Activated CD8-positive, alpha-beta T cell treated with anti-CD3 and anti-CD28 coated beads, Interleukin-2, amount 10 ng/mL, durations not matched to agents 7 days and 5 days (primary cell): Measurements from ENCODE around the gene KCNQ4. TPM values are rescaled to one million over a fixed set of nuclear protein-coding genes. Genes with fewer than 3 reads are reported as not detected.

ENCODE experiments used
- ATAC-seq: fragments of 150-1000 bp; cut with Tn5 transposase; one replicate; pipeline ENCODE4 v1.10.0; 2021; ENCODE audit warnings: moderate library complexity
- CTCF ChIA-PET: fragments of 350-600 bp; sonication (Branson Sonifier 250); formaldehyde crosslinking; loops from one replicate; lab custom pipeline; 2021; ENCODE audit warnings: antibody characterized with exemption; lab: Charles Lee
- POLR2A ChIA-PET: fragments of 350-600 bp; sonication (Branson Sonifier 250); formaldehyde crosslinking; loops from one replicate; lab custom pipeline; 2021; ENCODE audit warnings: antibody characterized with exemption; lab: Charles Lee
- DNase-seq: peaks from one replicate; pipeline ENCODE4 v3.0.0-alpha.2; 2020
- H3K27ac Mint-ChIP-seq: one replicate; pipeline ENCODE4 v1.8.0; 2021; ENCODE audit warnings: mild to moderate bottlenecking, mixed read lengths
- H3K27me3 Mint-ChIP-seq: one replicate; pipeline ENCODE4 v1.8.0; 2021; ENCODE audit warnings: low read depth, mixed read lengths
- H3K36me3 Mint-ChIP-seq: one replicate; pipeline ENCODE4 v1.8.0; 2021; ENCODE audit warnings: low read depth, mixed read lengths
- H3K4me1 Mint-ChIP-seq: one replicate; pipeline ENCODE4 v1.8.0; 2021; ENCODE audit warnings: low read depth, mixed read lengths
- H3K4me3 Mint-ChIP-seq: one replicate; pipeline ENCODE4 v1.8.0; 2021; ENCODE audit warnings: mild to moderate bottlenecking, mixed read lengths
- H3K9me3 Mint-ChIP-seq: one replicate; pipeline ENCODE4 v1.8.0; 2022; ENCODE audit warnings: mixed read lengths; ENCODE audit not compliant: insufficient read depth
- total RNA-seq, 2 experiments: library from RNA; stranded (reverse); gene quantifications; one replicate each; pipeline ENCODE4 v1.2.3, GENCODE V29; 2021

The KCNQ4 gene
- total RNA-seq, 2 experiments from 2014 or later = 0.73 to 0.87 TPM

GRCh38 chr1:40768146-40768990 lies 15.2 kb upstream of the KCNQ4 start:
- CTCF ChIA-PET = interaction anchor here (4.8 to 10.7 kb wide), 2 partner anchors 81 to 82 kb away, joined by 43 to 273 read pairs; no protein-coding TSS in a partner anchor
- POLR2A ChIA-PET = no interaction called here
- Mint-ChIP-seq H3K9me3 (no peaks in the 10 kb centered on the region), H3K4me3 (no peak overlapping the region), H3K27me3 (no peaks in the 10 kb centered on the region), H3K27ac (peak overlapping the region; percentile 46), H3K36me3 (peaks cover 76% of the 10 kb centered on the region), H3K4me1 (peaks cover 51% of the 10 kb centered on the region)
- no peak for ATAC-seq
- DNase-seq = no peak

GRCh38 chr1:40769815-40770214 lies 13.8 kb upstream of the KCNQ4 start:
- Mint-ChIP-seq H3K27me3 (no peaks in the 10 kb centered on the region), H3K9me3 (no peaks in the 10 kb centered on the region), H3K4me1 (peaks cover 42% of the 10 kb centered on the region), H3K36me3 (peaks cover 65% of the 10 kb centered on the region), H3K4me3 (no peak overlapping the region), H3K27ac (peak overlapping the region; percentile 79)
- POLR2A ChIA-PET = interaction anchor here (0.9 kb wide), 1 partner anchor 79 kb away, joined by 3 read pairs; the partner anchor contains the start of gene NFYC
- DNase-seq = no peak
- ATAC-seq = no peak
- CTCF ChIA-PET = interaction anchor here (0.9 to 10.7 kb wide), 5 partner anchors 16 to 238 kb away, joined by 3 to 273 read pairs (median 4); partner anchors contain the start of gene NFYC

GRCh38 chr1:40770296-40771070 lies 13.1 kb upstream of the KCNQ4 start:
- ChIA-PET POLR2A (interaction anchor here (0.9 kb wide), 1 partner anchor 79 kb away, joined by 3 read pairs; the partner anchor contains the start of gene NFYC), CTCF (interaction anchor here (0.9 to 10.7 kb wide), 6 partner anchors 17 to 238 kb away, joined by 3 to 273 read pairs (median 5); partner anchors contain the start of gene NFYC)
- Mint-ChIP-seq H3K9me3 (no peaks in the 10 kb centered on the region), H3K4me3 (no peak overlapping the region), H3K4me1 (peaks cover 37% of the 10 kb centered on the region), H3K27ac (peak overlapping the region; percentile 79), H3K27me3 (no peaks in the 10 kb centered on the region), H3K36me3 (peaks cover 61% of the 10 kb centered on the region)
- DNase-seq = no peak
- ATAC-seq = peak; percentile 26

GRCh38 chr1:40772146-40772955 lies 11.2 kb upstream of the KCNQ4 start:
- H3K27me3 Mint-ChIP-seq = no peaks in the 10 kb centered on the region
- H3K4me3 Mint-ChIP-seq = no peak overlapping the region
- peaks cover 60% of the 10 kb centered on the region for H3K36me3 Mint-ChIP-seq
- peaks cover 1% of the 10 kb centered on the region for H3K9me3 Mint-ChIP-seq
- CTCF ChIA-PET = interaction anchor here (0.9 to 10.7 kb wide), 15 partner anchors 8 to 178 kb away, joined by 3 to 273 read pairs (median 11); partner anchors contain the start of genes CITED4 and NFYC
- POLR2A ChIA-PET = no interaction called here
- no peak for ATAC-seq
- H3K4me1 Mint-ChIP-seq = peaks cover 31% of the 10 kb centered on the region
- no peak for DNase-seq
- H3K27ac Mint-ChIP-seq = peak overlapping the region; percentile 40

- ATAC-seq (no peak), DNase-seq (no peak)
- Mint-ChIP-seq H3K4me3 (no peak overlapping the region), H3K9me3 (peaks cover 3% of the 10 kb centered on the region), H3K4me1 (peaks cover 30% of the 10 kb centered on the region), H3K36me3 (peaks cover 55% of the 10 kb centered on the region), H3K27ac (no peak overlapping the region), H3K27me3 (no peaks in the 10 kb centered on the region)
- ChIA-PET POLR2A (interaction anchor here (1.2 kb wide), 1 partner anchor 82 kb away, joined by 9 read pairs; the partner anchor contains the start of gene NFYC), CTCF (interaction anchor here (0.6 to 10.7 kb wide), 44 partner anchors 10 to 192 kb away, joined by 3 to 273 read pairs (median 6); partner anchors contain the start of genes CITED4 and NFYC)
Observed at GRCh38 chr1:40773748-40774265, 9.8 kb upstream of the KCNQ4 start.

- CTCF ChIA-PET = interaction anchor here (0.6 to 10.7 kb wide), 60 partner anchors 10 to 193 kb away, joined by 3 to 273 read pairs (median 5); partner anchors contain the start of genes CITED4, KCNQ4 and NFYC
- ATAC-seq (peak; percentile 72), DNase-seq (peak; percentile 76)
- POLR2A ChIA-PET = interaction anchor here (0.9 to 1.2 kb wide), 3 partner anchors 75 to 88 kb away, joined by 3 to 9 read pairs (median 3); partner anchors contain the start of genes CITED4 and NFYC
- Mint-ChIP-seq H3K27me3 (no peaks in the 10 kb centered on the region), H3K4me3 (no peak overlapping the region), H3K9me3 (peaks cover 3% of the 10 kb centered on the region), H3K4me1 (peaks cover 26% of the 10 kb centered on the region), H3K27ac (peak overlapping the region; percentile 11), H3K36me3 (peaks cover 49% of the 10 kb centered on the region)
Observed at GRCh38 chr1:40774266-40774998, 9.2 kb upstream of the KCNQ4 start.

- no peak overlapping the region for H3K27ac Mint-ChIP-seq
- H3K4me1 Mint-ChIP-seq = peaks cover 18% of the 10 kb centered on the region
- POLR2A ChIA-PET = no interaction called here
- no peak for DNase-seq
- H3K27me3 Mint-ChIP-seq = no peaks in the 10 kb centered on the region
- no peak for ATAC-seq
- H3K36me3 Mint-ChIP-seq = peaks cover 33% of the 10 kb centered on the region
- CTCF ChIA-PET = interaction anchor here (0.8 to 10.7 kb wide), 10 partner anchors 12 to 174 kb away, joined by 3 to 273 read pairs (median 26); partner anchors contain the start of gene CITED4
- H3K4me3 Mint-ChIP-seq = no peak overlapping the region
- peaks cover 3% of the 10 kb centered on the region for H3K9me3 Mint-ChIP-seq
Observed at GRCh38 chr1:40776236-40777072, 7.1 kb upstream of the KCNQ4 start.

- H3K9me3 Mint-ChIP-seq = peaks cover 3% of the 10 kb centered on the region
- H3K4me1 Mint-ChIP-seq = peaks cover 18% of the 10 kb centered on the region
- ChIA-PET CTCF (interaction anchor here (1.2 to 10.7 kb wide), 3 partner anchors 64 to 173 kb away, joined by 4 to 273 read pairs (median 80); no protein-coding TSS in a partner anchor), POLR2A (no interaction called here)
- H3K27ac Mint-ChIP-seq = no peak overlapping the region
- H3K4me3 Mint-ChIP-seq = no peak overlapping the region
- peaks cover 29% of the 10 kb centered on the region for H3K36me3 Mint-ChIP-seq
- peaks cover 6% of the 10 kb centered on the region for H3K27me3 Mint-ChIP-seq
- no peak for ATAC-seq
- DNase-seq = no peak
Observed at GRCh38 chr1:40777224-40777970, 6.2 kb upstream of the KCNQ4 start.
